Tibial nerve (tissue), 4 donors: Measurements from ENCODE around the gene RICTOR. TPM values are rescaled to one million over a fixed set of nuclear protein-coding genes. Genes with fewer than 3 reads are reported as not detected.

ENCODE experiments used
- DNase-seq, 2 donors: peaks; one replicate each; pipeline ENCODE4 v3.0.0-alpha.2; 2019; ENCODE audit warnings: low spot score in 2 of 2
- H3K27ac ChIP-seq, 4 donors: fragments of 200-600 bp; sonication (generic) in 3 of 4; one replicate each; pipeline ENCODE4 v1.5.1; 2017 to 2019; ENCODE audit warnings: mild to moderate bottlenecking in 1 of 4
- H3K27me3 ChIP-seq, 2 donors: fragments of 200-600 bp; sonication (generic) in 1 of 2; one replicate each; pipeline versions ENCODE4 v1.5.1 to v1.6.0; 2017 to 2019
- H3K36me3 ChIP-seq, 3 donors: fragments of 200-600 bp; sonication (generic); one replicate each; pipeline ENCODE4 v1.5.1; 2018 to 2019
- H3K4me1 ChIP-seq, 4 donors: fragments of 200-600 bp; sonication (generic) in 3 of 4; one replicate each; pipeline ENCODE4 v1.5.1; 2017 to 2019
- H3K4me3 ChIP-seq, 4 donors: fragments of 200-600 bp; sonication (generic) in 3 of 4; one replicate each; pipeline ENCODE4 v1.5.1; 2017 to 2019; ENCODE audit warnings: mild to moderate bottlenecking in 1 of 4, moderate library complexity in 1 of 4
- H3K9me3 ChIP-seq, 4 donors: fragments of 200-600 bp; sonication (generic) in 3 of 4; one replicate each; pipeline ENCODE4 v1.5.1; 2017 to 2019
- CTCF ChIP-seq, 5 experiments: fragments of 200-600 bp in 3 of 5; fragments of 450-650 bp in 2 of 5; sonication (generic) in 3 of 5; IDR thresholded peaks; one replicate each; pipeline ENCODE4 v1.5.1; 2016 to 2019; ENCODE audit warnings: antibody characterized with exemption in 5 of 5, mild to moderate bottlenecking in 3 of 5, moderate library complexity in 2 of 5
- EP300 ChIP-seq, 2 donors: sonication (generic); formaldehyde crosslinking; IDR thresholded peaks; one replicate each; pipeline ENCODE4 v1.6.1; 2017; ENCODE audit warnings: antibody characterized with exemption in 2 of 2, mild to moderate bottlenecking in 1 of 2
- POLR2A ChIP-seq, 2 donors: fragments of 450-650 bp; IDR thresholded peaks; one replicate each; pipeline ENCODE4 v1.6.1; 2017; ENCODE audit warnings: antibody characterized with exemption in 2 of 2, mild to moderate bottlenecking in 2 of 2, moderate library complexity in 2 of 2
- WGBS, 2 donors: methylation state at CpG; one replicate each; pipeline ENCODE4 v1.1.5; 2018; 5-methylcytosine and 5-hydroxymethylcytosine counted together
- total RNA-seq, 4 donors: library from RNA; depleted of rRNA; stranded (reverse); fragments of >200 nt; gene quantifications; one replicate each; pipeline ENCODE4 v1.1.0, GENCODE V29; 2016

Gene RICTOR
- total RNA-seq, 4 donors from 2014 or later = 33.9 to 59.0 (median 44.3) TPM

GRCh38 chr5:39114155-39114554 is 40.0 kb upstream of the RICTOR start:
- H3K36me3 ChIP-seq = no peaks in the 10 kb centered on the region
- H3K9me3 ChIP-seq = no peaks in the 10 kb centered on the region
- H3K4me1 ChIP-seq = no peaks in the 10 kb centered on the region
- H3K27ac ChIP-seq = no peak overlapping the region
- TF ChIP-seq EP300 (IDR thresholded peaks at IDR 0.05) (no peak), CTCF (IDR thresholded peaks at IDR 0.05) (no peak)
- H3K27me3 ChIP-seq = no peaks in the 10 kb centered on the region
- 73 to 87% methylated on average over 4 of the region's 4 CpGs for WGBS, 2 donors
- DNase-seq = no peak
- no peak overlapping the region for H3K4me3 ChIP-seq

- Histone ChIP-seq H3K4me3 (no peak overlapping the region), H3K9me3 (no peaks in the 10 kb centered on the region), H3K36me3 (no peaks in the 10 kb centered on the region), H3K27ac (no peak overlapping the region), H3K4me1 (no peaks in the 10 kb centered on the region), H3K27me3 (no peaks in the 10 kb centered on the region)
- WGBS, 2 donors = 75 to 77% methylated on average over 4 of the region's 4 CpGs
- no peak for DNase-seq
- TF ChIP-seq CTCF (IDR thresholded peaks at IDR 0.05) (no peak), POLR2A (IDR thresholded peaks at IDR 0.05) (no peak), EP300 (IDR thresholded peaks at IDR 0.05) (no peak)
Observed at GRCh38 chr5:39113354-39113953, 39.3 kb upstream of the RICTOR start.

GRCh38 chr5:39109606-39110005 is 35.4 kb upstream of the RICTOR start:
- no peaks in the 10 kb centered on the region for H3K27me3 ChIP-seq
- H3K36me3 ChIP-seq = no peaks in the 10 kb centered on the region
- no peaks in the 10 kb centered on the region for H3K9me3 ChIP-seq
- H3K27ac ChIP-seq = no peak overlapping the region
- WGBS, 2 donors = 59 to 73% methylated on average over 2 of the region's 2 CpGs
- DNase-seq = no peak
- TF ChIP-seq CTCF (IDR thresholded peaks at IDR 0.05) = no peak
- TF ChIP-seq EP300 (IDR thresholded peaks at IDR 0.05) = no peak
- TF ChIP-seq POLR2A (IDR thresholded peaks at IDR 0.05) = no peak
- no peak overlapping the region for H3K4me3 ChIP-seq
- H3K4me1 ChIP-seq = no peaks in the 10 kb centered on the region

GRCh38 chr5:39108987-39109386 is 34.8 kb upstream of the RICTOR start:
- no peak for DNase-seq
- H3K4me1 ChIP-seq = no peaks in the 10 kb centered on the region
- H3K27me3 ChIP-seq = no peaks in the 10 kb centered on the region
- no peak overlapping the region for H3K4me3 ChIP-seq
- WGBS, 2 donors = 69 to 85% methylated on average over 3 of the region's 3 CpGs
- H3K27ac ChIP-seq = no peak overlapping the region
- no peak for TF ChIP-seq EP300 (IDR thresholded peaks at IDR 0.05)
- no peak for TF ChIP-seq CTCF (IDR thresholded peaks at IDR 0.05)
- TF ChIP-seq POLR2A (IDR thresholded peaks at IDR 0.05) = no peak
- no peaks in the 10 kb centered on the region for H3K9me3 ChIP-seq
- H3K36me3 ChIP-seq = no peaks in the 10 kb centered on the region

- Histone ChIP-seq H3K36me3 (no peaks in the 10 kb centered on the region), H3K27ac (no peak overlapping the region), H3K4me1 (no peaks in the 10 kb centered on the region), H3K27me3 (no peaks in the 10 kb centered on the region), H3K4me3 (no peak overlapping the region), H3K9me3 (no peaks in the 10 kb centered on the region)
- no peak for DNase-seq
- TF ChIP-seq POLR2A (IDR thresholded peaks at IDR 0.05) = no peak
- TF ChIP-seq EP300 (IDR thresholded peaks at IDR 0.05) = no peak
- no peak for TF ChIP-seq CTCF (IDR thresholded peaks at IDR 0.05)
Observed at GRCh38 chr5:39107350-39107749, 33.2 kb upstream of the RICTOR start.
